ENCODE results near the gene C1QTNF12. TPM values are rescaled to one million over a fixed set of nuclear protein-coding genes. Genes with fewer than 3 reads are reported as not detected.

C1QTNF12 gene
- total and polyA plus RNA-seq, 2 donors (not counting 3 experiments of a cell fraction or from before 2014, with no cell fraction given), result 1.0 to 1.9 TPM

DNA sequence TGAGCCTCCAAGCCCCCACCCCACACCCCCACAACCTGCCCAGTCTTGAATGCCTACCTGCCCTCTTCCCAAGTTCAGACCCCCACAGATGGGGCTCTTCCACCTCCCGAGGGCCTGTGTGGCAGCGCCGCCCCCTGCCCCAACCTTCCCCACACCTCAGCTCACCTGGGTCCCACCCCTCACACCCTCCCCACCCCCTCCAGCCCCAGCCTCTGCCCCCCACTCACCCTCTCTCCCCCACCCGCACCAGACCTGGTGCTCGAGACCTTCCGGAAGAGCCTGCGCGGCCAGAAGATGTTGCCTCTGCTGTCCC lies 49.4 kb downstream of the C1QTNF12 start:
- Histone ChIP-seq H3K4me2 (ENCODE audit: insufficient read depth, low read length) (no peak overlapping the region), H2AFZ (ENCODE audit: low read depth, low read length) (no peak overlapping the region), H3K4me3 (replicated peaks in 1 of 3; ENCODE audit: insufficient read depth in 1 of 3, low read depth in 1 of 3, low read length in 3 of 3) (no peak overlapping the region), H3K9ac (replicated peaks; ENCODE audit: extremely low read depth, insufficient read depth, low read length) (no peak overlapping the region), H3K27me3 (ENCODE audit: control insufficient read depth in 2 of 2, insufficient read depth in 2 of 2, low read length in 2 of 2) (peaks cover 0 to 1% of the 10 kb centered on the region in 2 experiments), H3K9me1 (replicated peaks; ENCODE audit: control insufficient read depth, extremely low read depth, insufficient read depth, low read length) (no peaks in the 10 kb centered on the region), H3K4me1 (ENCODE audit: control insufficient read depth, extremely low read depth, insufficient read depth, low read length) (no peaks in the 10 kb centered on the region), H3K36me3 (ENCODE audit: control insufficient read depth in 2 of 2, extremely low read depth in 1 of 2, insufficient read depth in 2 of 2, low read length in 2 of 2) (no peaks in the 10 kb centered on the region), H3K27ac (ENCODE audit: insufficient read depth, low read depth, low read length) (no peak overlapping the region), H3K9me3 (replicated peaks; ENCODE audit: control insufficient read depth, insufficient read depth, low read length) (no peaks in the 10 kb centered on the region), H4K20me1 (replicated peaks; ENCODE audit: control insufficient read depth, extremely low read depth, insufficient read depth, low read length) (no peaks in the 10 kb centered on the region), H3K79me2 (ENCODE audit: control insufficient read depth, insufficient read depth, low read length) (no peaks in the 10 kb centered on the region)
- FAIRE-seq (no peak), DNase-seq (ENCODE audit: low read depth, low spot score) (no peak)
- ChIA-PET CTCF (no interaction called here), POLR2A (no interaction called here)
- TF ChIP-seq, protein P1, sequence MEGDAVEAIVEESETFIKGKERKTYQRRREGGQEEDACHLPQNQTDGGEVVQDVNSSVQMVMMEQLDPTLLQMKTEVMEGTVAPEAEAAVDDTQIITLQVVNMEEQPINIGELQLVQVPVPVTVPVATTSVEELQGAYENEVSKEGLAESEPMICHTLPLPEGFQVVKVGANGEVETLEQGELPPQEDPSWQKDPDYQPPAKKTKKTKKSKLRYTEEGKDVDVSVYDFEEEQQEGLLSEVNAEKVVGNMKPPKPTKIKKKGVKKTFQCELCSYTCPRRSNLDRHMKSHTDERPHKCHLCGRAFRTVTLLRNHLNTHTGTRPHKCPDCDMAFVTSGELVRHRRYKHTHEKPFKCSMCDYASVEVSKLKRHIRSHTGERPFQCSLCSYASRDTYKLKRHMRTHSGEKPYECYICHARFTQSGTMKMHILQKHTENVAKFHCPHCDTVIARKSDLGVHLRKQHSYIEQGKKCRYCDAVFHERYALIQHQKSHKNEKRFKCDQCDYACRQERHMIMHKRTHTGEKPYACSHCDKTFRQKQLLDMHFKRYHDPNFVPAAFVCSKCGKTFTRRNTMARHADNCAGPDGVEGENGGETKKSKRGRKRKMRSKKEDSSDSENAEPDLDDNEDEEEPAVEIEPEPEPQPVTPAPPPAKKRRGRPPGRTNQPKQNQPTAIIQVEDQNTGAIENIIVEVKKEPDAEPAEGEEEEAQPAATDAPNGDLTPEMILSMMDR (IDR thresholded peaks at IDR 0.05; ENCODE audit: extremely low read depth in 1 of 2, insufficient read depth in 1 of 2, low read depth in 1 of 2, low read length in 2 of 2), result no peak
- TF ChIP-seq MYC (IDR thresholded peaks at IDR 0.05; ENCODE audit: low read depth, low read length) (no peak), EZH2 (IDR thresholded peaks at IDR 0.05; ENCODE audit: borderline replicate concordance, low read depth, low read length, severe bottlenecking) (no peak), FOS (IDR thresholded peaks at IDR 0.05; ENCODE audit: borderline replicate concordance, insufficient read depth, low read length) (no peak), JUN (IDR thresholded peaks at IDR 0.05; ENCODE audit: borderline replicate concordance, insufficient read depth, insufficient read length, low read depth) (no peak), POLR2AphosphoS5 (IDR thresholded peaks at IDR 0.05; ENCODE audit: insufficient read depth, low read depth, low read length) (no peak), GATA2 (IDR thresholded peaks at IDR 0.05; ENCODE audit: insufficient read depth, insufficient read length, low read depth, low read length) (no peak), POLR2A (IDR thresholded peaks at IDR 0.05; ENCODE audit: low read depth, low read length) (no peak)
- TF ChIP-seq, protein P2, sequence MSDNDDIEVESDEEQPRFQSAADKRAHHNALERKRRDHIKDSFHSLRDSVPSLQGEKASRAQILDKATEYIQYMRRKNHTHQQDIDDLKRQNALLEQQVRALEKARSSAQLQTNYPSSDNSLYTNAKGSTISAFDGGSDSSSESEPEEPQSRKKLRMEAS (IDR thresholded peaks at IDR 0.05; ENCODE audit: insufficient read depth, insufficient read length), result no peak
- no TSS peak for BruUV-seq (replicated peaks)
- intact Hi-C loops (cut with micrococcal nuclease) (no loop called here), dilution Hi-C loops (cut with MboI; ENCODE audit: extremely low pct_ligation_motif_present, low sequenced_read_pairs) (no loop called here)
